Activated gamma-delta T cell treated with anti-CD3 and anti-CD28 coated beads, Interleukin-2, amount 50 U/mL, for 16 hours (primary cell): ENCODE results near the gene HIVEP3.
"Not testable (repeated sequence)": the region's sequence is repeated elsewhere in the genome, so short reads cannot be mapped to it uniquely, and the experiment has no call there.

Experiments
- DNase-seq: peaks from one replicate; pipeline ENCODE4 v3.0.0-alpha.2; 2020; ENCODE audit warnings: low read depth

HIVEP3 gene

GRCh38 chr1:41558761-41559171, 360.0 kb downstream of the HIVEP3 start:
- no peak for DNase-seq

GRCh38 chr1:41557751-41558455, 360.8 kb downstream of the HIVEP3 start:
- DNase-seq = no peak

- DNase-seq = not testable (repeated sequence)
Measured at GRCh38 chr1:41554746-41555145, 364.0 kb downstream of the HIVEP3 start.

- no peak for DNase-seq
Measured at GRCh38 chr1:41547781-41548560, 370.8 kb downstream of the HIVEP3 start.

- DNase-seq = no peak
Measured at GRCh38 chr1:41547336-41547735, 371.4 kb downstream of the HIVEP3 start.

GRCh38 chr1:41546833-41547135, 371.9 kb downstream of the HIVEP3 start:
- no peak for DNase-seq

- DNase-seq = no peak
Measured at GRCh38 chr1:41545996-41546832, 372.5 kb downstream of the HIVEP3 start.

- no peak for DNase-seq
Measured at GRCh38 chr1:41542196-41542930, 376.4 kb downstream of the HIVEP3 start.

GRCh38 chr1:41541592-41541952, 377.1 kb downstream of the HIVEP3 start:
- no peak for DNase-seq

- DNase-seq = no peak
Measured at GRCh38 chr1:41540886-41541591, 377.7 kb downstream of the HIVEP3 start.

GRCh38 chr1:41539999-41540398, 378.7 kb downstream of the HIVEP3 start:
- DNase-seq = no peak

GRCh38 chr1:41539418-41539805, 379.3 kb downstream of the HIVEP3 start:
- DNase-seq = no peak

GRCh38 chr1:41538741-41539417, 379.8 kb downstream of the HIVEP3 start:
- DNase-seq = no peak

GRCh38 chr1:41537788-41538351, 380.9 kb downstream of the HIVEP3 start:
- no peak for DNase-seq

GRCh38 chr1:41537251-41537650, 381.5 kb downstream of the HIVEP3 start:
- DNase-seq = no peak

- no peak for DNase-seq
Measured at GRCh38 chr1:41536361-41536802, 382.3 kb downstream of the HIVEP3 start.

- no peak for DNase-seq
Measured at GRCh38 chr1:41535716-41536115, 383.0 kb downstream of the HIVEP3 start.

GRCh38 chr1:41535276-41535675, 383.4 kb downstream of the HIVEP3 start:
- no peak for DNase-seq

GRCh38 chr1:41534181-41535076, 384.3 kb downstream of the HIVEP3 start:
- no peak for DNase-seq

- no peak for DNase-seq
Measured at GRCh38 chr1:41533731-41534080, 385.0 kb downstream of the HIVEP3 start.
